GM13977 (cell line): ENCODE measurements around the gene TACR2.

Experiments
- DNase-seq: peaks from one replicate; pipeline ENCODE4 v3.0.0; 2012; ENCODE audit warnings: low spot score
- CTCF ChIP-seq: IDR thresholded peaks from 2 replicates; pipeline ENCODE4 v1.5.1; 2012; ENCODE audit warnings: mild to moderate bottlenecking, control low read depth; ENCODE audit not compliant: insufficient read depth; ENCODE audit errors: extremely low read depth, missing control alignments
- in situ Hi-C: fragments of 300-500 bp; cut with MboI; formaldehyde crosslinking; loops from one replicate; pipeline ENCODE4 v1.12.0; 2022; ENCODE audit warnings: low sequenced_read_pairs, low pct_unique_long_range_greater_than_20kb, mixed read lengths, inconsistent platforms; ENCODE audit not compliant: unreplicated experiment

The TACR2 gene

GRCh38 chr10:69461243-69462025, 44.7 kb upstream of the TACR2 start:
- TF ChIP-seq CTCF, result no peak
- in situ Hi-C loops, result no loop called here
- DNase-seq, result no peak

GRCh38 chr10:69460576-69461242, 44.0 kb upstream of the TACR2 start:
- no peak for DNase-seq
- no peak for TF ChIP-seq CTCF
- in situ Hi-C loops, result no loop called here

- DNase-seq, result no peak
- TF ChIP-seq CTCF, result no peak
- in situ Hi-C loops, result no loop called here
These were observed 43.3 kb upstream of the TACR2 start for GRCh38 chr10:69459893-69460575.

GRCh38 chr10:69459101-69459790, 42.5 kb upstream of the TACR2 start:
- DNase-seq, result no peak
- in situ Hi-C loops, result no loop called here

GRCh38 chr10:69458430-69459100, 41.8 kb upstream of the TACR2 start:
- no peak for TF ChIP-seq CTCF
- DNase-seq, result no peak
- in situ Hi-C loops, result no loop called here

More at GRCh38 chr10:69459101-69459790, 42.5 kb upstream of the TACR2 start:
- no peak for TF ChIP-seq CTCF
